HT1080 (cell line): ENCODE measurements around the gene CDCA3. TPM values are rescaled to one million over a fixed set of nuclear protein-coding genes. Genes with fewer than 3 reads are reported as not detected.

Experiments used
- DNase-seq: peaks from one replicate; pipeline ENCODE4 v3.0.0-alpha.2; 2015; ENCODE audit warnings: low read depth
- total RNA-seq: library from RNA; depleted of rRNA; stranded (reverse); fragments of >200 nt; shearing (Covaris generic); gene quantifications from 2 replicates; pipeline ENCODE4 v1.2.3, GENCODE V29; 2014

CDCA3 gene
- total RNA-seq, 1 experiment from 2014 or later = 190 TPM

- no peak for DNase-seq
Observed at GRCh38 chr12:6833189-6833890, 17.7 kb downstream of the CDCA3 start.

- no peak for DNase-seq
Observed at GRCh38 chr12:6832125-6832524, 19.0 kb downstream of the CDCA3 start.

- no peak for DNase-seq
Observed at GRCh38 chr12:6831450-6831995, 19.6 kb downstream of the CDCA3 start.

- DNase-seq = no peak
Observed at GRCh38 chr12:6830999-6831398, 20.1 kb downstream of the CDCA3 start.

- no peak for DNase-seq
Observed at GRCh38 chr12:6830286-6830890, 20.7 kb downstream of the CDCA3 start.

GRCh38 chr12:6829536-6830220 is 21.4 kb downstream of the CDCA3 start:
- no peak for DNase-seq

- DNase-seq = peak; percentile 45
Observed at GRCh38 chr12:6828781-6829535, 22.1 kb downstream of the CDCA3 start.

GRCh38 chr12:6827982-6828780 is 22.9 kb downstream of the CDCA3 start, which contains the start of gene P3H3:
P3H3 (plus strand) TSS chr12:6828407; CDS start chr12:6828441, 34 bp downstream.
- peak; percentile 61 for DNase-seq

GRCh38 chr12:6827437-6827911 is 23.6 kb downstream of the CDCA3 start:
- DNase-seq = peak; percentile 86

GRCh38 chr12:6826734-6827436 is 24.2 kb downstream of the CDCA3 start:
- no peak for DNase-seq

GRCh38 chr12:6826125-6826733 is 24.9 kb downstream of the CDCA3 start:
- no peak for DNase-seq

- peak; percentile 89 for DNase-seq
Observed at GRCh38 chr12:6825398-6826124, 25.5 kb downstream of the CDCA3 start.

GRCh38 chr12:6824901-6825381 is 26.1 kb downstream of the CDCA3 start:
- DNase-seq = peak; percentile 65

- no peak for DNase-seq
Observed at GRCh38 chr12:6824085-6824775, 26.9 kb downstream of the CDCA3 start.

GRCh38 chr12:6823182-6824084 is 27.7 kb downstream of the CDCA3 start:
- DNase-seq = no peak

- no peak for DNase-seq
Observed at GRCh38 chr12:6822426-6823135, 28.5 kb downstream of the CDCA3 start.
